Neuronal stem cell (in vitro differentiated cells): Measurements from ENCODE around the gene PCSK7.

ENCODE experiments used
- DNase-seq: peaks from one replicate; pipeline ENCODE4 v3.0.0-alpha.2; 2013; ENCODE audit warnings: low spot score
- H2AFZ ChIP-seq: one replicate; pipeline ENCODE4 v1.6.1; 2013; ENCODE audit warnings: mild to moderate bottlenecking, low read length, inconsistent platforms
- H2AK5ac ChIP-seq: 2 replicates; pipeline ENCODE4 v1.6.1; 2013; ENCODE audit warnings: low read depth, mild to moderate bottlenecking, inconsistent platforms, low read length, moderate library complexity, mixed read lengths
- H2BK120ac ChIP-seq: 2 replicates; pipeline ENCODE4 v1.6.1; 2013; ENCODE audit warnings: low read depth, mild to moderate bottlenecking, inconsistent platforms, low read length, moderate library complexity, mixed read lengths
- H2BK12ac ChIP-seq: one replicate; pipeline ENCODE4 v1.6.1; 2013; ENCODE audit warnings: low read length, inconsistent platforms
- H2BK15ac ChIP-seq: 2 replicates; pipeline ENCODE4 v1.6.1; 2013; ENCODE audit warnings: mild to moderate bottlenecking, low read length, inconsistent platforms, mixed read lengths
- H2BK5ac ChIP-seq: one replicate; pipeline ENCODE4 v1.6.1; 2013; ENCODE audit warnings: inconsistent platforms, mild to moderate bottlenecking, low read length, moderate library complexity
- H3K14ac ChIP-seq: one replicate; pipeline ENCODE4 v1.6.1; 2013; ENCODE audit warnings: low read length, inconsistent platforms
- H3K18ac ChIP-seq: 2 replicates; pipeline ENCODE4 v1.6.1; 2013; ENCODE audit warnings: low read length, inconsistent platforms
- H3K23ac ChIP-seq: 2 replicates; pipeline ENCODE4 v1.6.1; 2013; ENCODE audit warnings: low read depth, mild to moderate bottlenecking, mixed read lengths, low read length, inconsistent platforms; ENCODE audit not compliant: poor library complexity
- H3K27ac ChIP-seq: replicated peaks from 3 replicates; pipeline ENCODE4 v1.5.1; 2013; ENCODE audit warnings: low read length, inconsistent platforms
- H3K27me3 ChIP-seq, 3 experiments: 2 replicates each; pipeline ENCODE4 v1.6.1; 2013; ENCODE audit warnings: low read length in 3 of 3, mild to moderate bottlenecking in 2 of 3, inconsistent platforms in 1 of 3, low read depth in 1 of 3, mixed read lengths in 1 of 3, moderate library complexity in 1 of 3; ENCODE audit not compliant: control insufficient read depth in 3 of 3, insufficient read depth in 3 of 3
- H3K36me3 ChIP-seq, 2 donors: replicated peaks in 1 of 2; 2 replicates each; pipeline ENCODE4 v1.6.1; 2013; ENCODE audit warnings: low read length in 2 of 2; ENCODE audit not compliant: control insufficient read depth in 2 of 2, insufficient read depth in 2 of 2
- H3K4ac ChIP-seq: 2 replicates; pipeline ENCODE4 v1.6.1; 2013; ENCODE audit warnings: inconsistent platforms, mild to moderate bottlenecking, low read length, moderate library complexity
- H3K4me1 ChIP-seq, 2 donors: 1 replicate in 1 of 2; 2 replicates in 1 of 2; pipeline ENCODE4 v1.6.1; 2013; ENCODE audit warnings: low read length in 2 of 2, low read depth in 1 of 2; ENCODE audit not compliant: control insufficient read depth in 2 of 2, insufficient read depth in 1 of 2
- H3K4me2 ChIP-seq: one replicate; pipeline ENCODE4 v1.6.1; 2013; ENCODE audit warnings: mild to moderate bottlenecking, low read length, inconsistent platforms; ENCODE audit not compliant: insufficient read depth, poor library complexity, severe bottlenecking
- H3K4me3 ChIP-seq, 2 donors: 2 replicates each; pipeline ENCODE4 v1.5.1; 2013; ENCODE audit warnings: low read length in 2 of 2, mild to moderate bottlenecking in 2 of 2, inconsistent platforms in 1 of 2, moderate library complexity in 1 of 2
- H3K79me1 ChIP-seq: one replicate; pipeline ENCODE4 v1.6.1; 2013; ENCODE audit warnings: low read depth, mild to moderate bottlenecking, inconsistent platforms, low read length, moderate library complexity
- H3K9ac ChIP-seq: one replicate; pipeline ENCODE4 v1.6.1; 2013; ENCODE audit warnings: mild to moderate bottlenecking, low read depth, low read length, inconsistent platforms; ENCODE audit not compliant: poor library complexity
- H3K9me3 ChIP-seq, 2 donors: replicated peaks in 1 of 2; 2 replicates each; pipeline versions ENCODE3 to v1.6.1; 2013; ENCODE audit warnings: low read length in 2 of 2, mild to moderate bottlenecking in 2 of 2, inconsistent platforms in 1 of 2, low read depth in 1 of 2, mixed read lengths in 1 of 2, moderate library complexity in 1 of 2; ENCODE audit not compliant: control insufficient read depth in 2 of 2, insufficient read depth in 1 of 2
- H4K8ac ChIP-seq: one replicate; pipeline ENCODE4 v1.6.1; 2013; ENCODE audit warnings: low read depth, mild to moderate bottlenecking, inconsistent platforms, low read length, moderate library complexity
- H4K91ac ChIP-seq: one replicate; pipeline ENCODE4 v1.6.1; 2013; ENCODE audit warnings: low read length, low read depth, mild to moderate bottlenecking, inconsistent platforms; ENCODE audit not compliant: poor library complexity
- WGBS, 2 donors: extraction: QIAGEN DNeasy Blood & Tissue Kit; methylation state at CpG; one replicate each; pipeline ENCODE4 v1.1.7; 2013; ENCODE audit warnings: missing lambda C conversion rate in 2 of 2, mixed read lengths in 1 of 2; ENCODE audit not compliant: insufficient read length in 2 of 2, insufficient replicate concordance in 1 of 2; ENCODE audit errors: extremely low coverage in 2 of 2; 5-methylcytosine and 5-hydroxymethylcytosine counted together

The PCSK7 gene

GRCh38 chr11:117256573-117256972 lies 24.7 kb upstream of the PCSK7 start:
- H3K36me3 ChIP-seq = peaks cover 4 to 86% of the 10 kb centered on the region in 2 donors
- no peak overlapping the region for H2AFZ ChIP-seq
- no peaks in the 10 kb centered on the region for H3K79me1 ChIP-seq
- no peak overlapping the region for H3K4me2 ChIP-seq
- H3K4me3 ChIP-seq = no peak overlapping the region
- no peak overlapping the region for H2BK120ac ChIP-seq
- no peak overlapping the region for H2BK5ac ChIP-seq
- no peak overlapping the region for H3K23ac ChIP-seq
- no peak overlapping the region for H3K14ac ChIP-seq
- no peak for DNase-seq
- H2AK5ac ChIP-seq = no peak overlapping the region
- no peak overlapping the region for H3K9ac ChIP-seq
- no peaks in the 10 kb centered on the region for H3K9me3 ChIP-seq
- H3K4me1 ChIP-seq = no peaks in the 10 kb centered on the region
- H3K27me3 ChIP-seq = no peaks in the 10 kb centered on the region
- no peak overlapping the region for H4K8ac ChIP-seq
- no peak overlapping the region for H2BK15ac ChIP-seq
- no peak overlapping the region for H3K27ac ChIP-seq
- no peak overlapping the region for H3K4ac ChIP-seq
- WGBS, 2 donors = no CpG with 5 or more reads among the region's 2 CpGs
- no peak overlapping the region for H3K18ac ChIP-seq
- H4K91ac ChIP-seq = no peak overlapping the region
- no peak overlapping the region for H2BK12ac ChIP-seq

- no peak overlapping the region for H2BK15ac ChIP-seq
- no peak for DNase-seq
- H3K79me1 ChIP-seq = no peaks in the 10 kb centered on the region
- no peak overlapping the region for H2BK5ac ChIP-seq
- H3K27me3 ChIP-seq = no peaks in the 10 kb centered on the region
- no peak overlapping the region for H3K23ac ChIP-seq
- H3K18ac ChIP-seq = no peak overlapping the region
- H2BK120ac ChIP-seq = no peak overlapping the region
- H3K36me3 ChIP-seq = peaks cover 4 to 80% of the 10 kb centered on the region in 2 donors
- no peak overlapping the region for H4K8ac ChIP-seq
- no peak overlapping the region for H2AFZ ChIP-seq
- no peak overlapping the region for H2AK5ac ChIP-seq
- no peak overlapping the region for H3K9ac ChIP-seq
- no peak overlapping the region for H3K4ac ChIP-seq
- no peak overlapping the region for H3K4me2 ChIP-seq
- no peak overlapping the region for H3K4me3 ChIP-seq
- H4K91ac ChIP-seq = no peak overlapping the region
- no peak overlapping the region for H3K27ac ChIP-seq
- no peaks in the 10 kb centered on the region for H3K9me3 ChIP-seq
- WGBS, 2 donors = no CpG with 5 or more reads among the region's 3 CpGs
- H2BK12ac ChIP-seq = no peak overlapping the region
- no peak overlapping the region for H3K14ac ChIP-seq
- no peaks in the 10 kb centered on the region for H3K4me1 ChIP-seq
Observed at GRCh38 chr11:117255966-117256365, 24.1 kb upstream of the PCSK7 start.

GRCh38 chr11:117251506-117251905 lies 19.6 kb upstream of the PCSK7 start:
- Histone ChIP-seq H2BK5ac (no peak overlapping the region), H3K27ac (no peak overlapping the region), H2AFZ (no peak overlapping the region), H3K9me3 (no peaks in the 10 kb centered on the region), H2BK120ac (no peak overlapping the region), H3K9ac (no peak overlapping the region), H3K4ac (no peak overlapping the region), H3K36me3 (peaks cover 7 to 77% of the 10 kb centered on the region in 2 donors), H2BK12ac (no peak overlapping the region), H3K79me1 (no peaks in the 10 kb centered on the region), H3K18ac (no peak overlapping the region), H3K23ac (no peak overlapping the region), H4K91ac (no peak overlapping the region), H3K4me1 (no peaks in the 10 kb centered on the region), H3K27me3 (no peaks in the 10 kb centered on the region), H3K4me2 (no peak overlapping the region), H3K14ac (no peak overlapping the region), H2BK15ac (no peak overlapping the region), H3K4me3 (no peak overlapping the region), H2AK5ac (no peak overlapping the region), H4K8ac (no peak overlapping the region)
- no peak for DNase-seq
- no CpG with 5 or more reads among the region's 10 CpGs for whole genome bisulfite sequencing, 2 donors

GRCh38 chr11:117249571-117249970 lies 17.7 kb upstream of the PCSK7 start:
- Histone ChIP-seq H3K4me3 (no peak overlapping the region), H4K91ac (no peak overlapping the region), H3K23ac (no peak overlapping the region), H3K4me2 (no peak overlapping the region), H3K4me1 (no peaks in the 10 kb centered on the region), H3K18ac (no peak overlapping the region), H3K27ac (no peak overlapping the region), H3K79me1 (no peaks in the 10 kb centered on the region), H3K36me3 (peaks cover 13 to 79% of the 10 kb centered on the region in 2 donors), H2AFZ (no peak overlapping the region), H3K9ac (no peak overlapping the region), H3K14ac (no peak overlapping the region), H3K27me3 (no peaks in the 10 kb centered on the region), H4K8ac (no peak overlapping the region), H2BK15ac (no peak overlapping the region), H2BK120ac (no peak overlapping the region), H3K9me3 (no peaks in the 10 kb centered on the region), H3K4ac (no peak overlapping the region), H2BK12ac (no peak overlapping the region), H2BK5ac (no peak overlapping the region), H2AK5ac (no peak overlapping the region)
- no CpG with 5 or more reads among the region's 4 CpGs for WGBS, 2 donors
- no peak for DNase-seq
